Measurements from ENCODE around the gene GLTP.
A peak's percentile ranks its signal among the peaks of the same experiment; 100 is the strongest.

DNA sequence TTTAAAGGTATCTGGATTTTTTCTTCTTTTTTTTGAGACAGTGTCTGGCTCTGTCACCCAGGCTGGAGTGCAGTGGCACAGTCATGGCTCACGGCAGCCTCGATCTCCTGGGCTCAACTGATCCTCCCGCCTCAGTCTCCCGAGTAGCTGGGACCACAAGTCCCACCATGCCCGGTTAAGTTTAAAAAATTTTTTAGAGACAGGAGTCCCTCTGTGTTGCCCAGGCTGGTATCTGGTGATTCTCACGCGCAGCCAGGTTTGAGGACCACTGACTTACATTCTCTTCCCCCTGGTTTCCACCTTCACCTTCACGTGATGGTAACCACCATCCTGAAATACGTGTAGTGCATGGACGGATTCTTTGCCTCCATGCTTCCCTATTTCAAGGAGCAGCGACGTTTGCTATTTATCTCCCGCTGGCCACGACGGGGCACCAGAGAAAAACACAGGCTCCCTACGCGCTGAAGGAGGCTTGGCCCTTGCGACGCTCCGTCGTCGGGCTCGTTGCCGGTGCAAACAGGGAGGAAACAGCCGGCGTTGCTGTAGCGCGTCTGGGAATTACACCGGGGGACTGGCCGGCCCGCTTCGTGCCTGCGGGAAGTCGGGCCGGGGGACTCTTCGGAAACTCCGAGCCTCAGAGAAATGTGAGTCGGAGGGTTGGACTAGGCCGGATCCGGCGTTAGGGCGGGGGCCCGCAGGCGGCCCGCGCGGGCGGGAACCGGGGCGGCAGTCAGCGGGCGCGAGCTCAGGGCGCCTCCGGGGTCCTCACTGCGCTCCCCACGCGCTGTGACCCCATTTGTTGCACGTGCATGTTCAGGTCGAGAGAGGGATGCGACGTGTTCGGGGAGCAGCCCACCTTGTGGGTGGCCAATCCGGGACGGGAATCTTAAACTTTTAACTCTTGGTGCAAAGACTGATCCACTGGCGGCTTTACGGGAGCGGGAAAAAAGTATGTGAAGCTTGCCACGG is 19.7 kb upstream of the GLTP start, which contains the start of gene TCHP:
- TF ChIP-seq, protein P1, sequence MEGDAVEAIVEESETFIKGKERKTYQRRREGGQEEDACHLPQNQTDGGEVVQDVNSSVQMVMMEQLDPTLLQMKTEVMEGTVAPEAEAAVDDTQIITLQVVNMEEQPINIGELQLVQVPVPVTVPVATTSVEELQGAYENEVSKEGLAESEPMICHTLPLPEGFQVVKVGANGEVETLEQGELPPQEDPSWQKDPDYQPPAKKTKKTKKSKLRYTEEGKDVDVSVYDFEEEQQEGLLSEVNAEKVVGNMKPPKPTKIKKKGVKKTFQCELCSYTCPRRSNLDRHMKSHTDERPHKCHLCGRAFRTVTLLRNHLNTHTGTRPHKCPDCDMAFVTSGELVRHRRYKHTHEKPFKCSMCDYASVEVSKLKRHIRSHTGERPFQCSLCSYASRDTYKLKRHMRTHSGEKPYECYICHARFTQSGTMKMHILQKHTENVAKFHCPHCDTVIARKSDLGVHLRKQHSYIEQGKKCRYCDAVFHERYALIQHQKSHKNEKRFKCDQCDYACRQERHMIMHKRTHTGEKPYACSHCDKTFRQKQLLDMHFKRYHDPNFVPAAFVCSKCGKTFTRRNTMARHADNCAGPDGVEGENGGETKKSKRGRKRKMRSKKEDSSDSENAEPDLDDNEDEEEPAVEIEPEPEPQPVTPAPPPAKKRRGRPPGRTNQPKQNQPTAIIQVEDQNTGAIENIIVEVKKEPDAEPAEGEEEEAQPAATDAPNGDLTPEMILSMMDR (IDR thresholded peaks at IDR 0.05), result peak in 4 of 6 experiments; percentile 21 to 42 (median 30)
- TF ChIP-seq POLR2A (IDR thresholded peaks at IDR 0.05), result peak in 1 of 2 donors; percentile 46

All from adrenal gland (tissue), 5 donors.